ENCODE results near the gene DHRS13. TPM values are rescaled to one million over a fixed set of nuclear protein-coding genes. Genes with fewer than 3 reads are reported as not detected.

Gene DHRS13, protein sequence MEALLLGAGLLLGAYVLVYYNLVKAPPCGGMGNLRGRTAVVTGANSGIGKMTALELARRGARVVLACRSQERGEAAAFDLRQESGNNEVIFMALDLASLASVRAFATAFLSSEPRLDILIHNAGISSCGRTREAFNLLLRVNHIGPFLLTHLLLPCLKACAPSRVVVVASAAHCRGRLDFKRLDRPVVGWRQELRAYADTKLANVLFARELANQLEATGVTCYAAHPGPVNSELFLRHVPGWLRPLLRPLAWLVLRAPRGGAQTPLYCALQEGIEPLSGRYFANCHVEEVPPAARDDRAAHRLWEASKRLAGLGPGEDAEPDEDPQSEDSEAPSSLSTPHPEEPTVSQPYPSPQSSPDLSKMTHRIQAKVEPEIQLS
- 5.5 and 6.5 TPM in 2 replicates for total RNA-seq

DNA sequence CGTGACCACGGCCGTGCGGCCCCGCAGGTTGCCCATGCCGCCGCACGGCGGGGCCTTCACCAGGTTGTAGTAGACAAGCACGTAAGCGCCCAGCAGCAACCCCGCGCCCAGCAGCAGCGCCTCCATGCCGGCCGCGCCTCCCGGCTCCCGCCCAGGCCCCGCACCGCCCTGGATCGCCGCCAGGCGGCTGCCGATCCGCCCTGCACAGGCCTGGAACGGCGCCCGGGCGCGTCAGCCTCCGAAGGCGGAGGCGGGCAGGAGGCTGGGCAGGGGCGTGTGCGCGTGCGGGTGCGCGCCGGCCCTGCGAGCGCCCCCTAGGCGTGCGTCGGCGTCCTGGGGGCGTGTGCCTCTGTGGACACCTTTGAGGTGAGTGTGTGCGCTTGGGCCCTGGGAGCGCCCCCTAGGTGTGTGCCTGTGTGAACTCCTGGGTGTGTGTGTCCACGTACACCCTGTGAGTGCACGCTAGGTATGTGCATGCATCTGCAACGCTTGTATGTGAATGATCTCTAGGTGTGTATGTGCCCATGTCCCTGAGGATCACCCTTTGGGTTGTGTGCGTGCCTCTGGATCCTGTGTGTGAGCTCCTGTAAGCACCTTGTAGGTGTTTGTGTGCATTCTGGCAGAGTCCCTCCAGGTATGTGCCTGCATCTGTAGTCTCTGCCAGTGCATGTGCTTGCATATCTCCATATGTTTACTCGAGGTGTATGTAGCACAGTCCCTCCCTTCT is at the start of gene DHRS13:
DHRS13 (minus strand) TSS at position 261 of the 727 bp plus-strand sequence; CDS start at position 126, 135 bp downstream.

GRCh38 chr17:28951428-28951990 is 48.6 kb upstream of the DHRS13 start, which contains the start of gene PHF12:
PHF12 (minus strand) TSS chr17:28951518; CDS start chr17:28950960, 558 bp downstream.

GRCh38 chr17:28896884-28897768 is 5.8 kb downstream of the DHRS13 start, which contains the start of gene FLOT2:
FLOT2 (minus strand) TSS chr17:28897733; CDS start chr17:28897574, 159 bp downstream.

DNA sequence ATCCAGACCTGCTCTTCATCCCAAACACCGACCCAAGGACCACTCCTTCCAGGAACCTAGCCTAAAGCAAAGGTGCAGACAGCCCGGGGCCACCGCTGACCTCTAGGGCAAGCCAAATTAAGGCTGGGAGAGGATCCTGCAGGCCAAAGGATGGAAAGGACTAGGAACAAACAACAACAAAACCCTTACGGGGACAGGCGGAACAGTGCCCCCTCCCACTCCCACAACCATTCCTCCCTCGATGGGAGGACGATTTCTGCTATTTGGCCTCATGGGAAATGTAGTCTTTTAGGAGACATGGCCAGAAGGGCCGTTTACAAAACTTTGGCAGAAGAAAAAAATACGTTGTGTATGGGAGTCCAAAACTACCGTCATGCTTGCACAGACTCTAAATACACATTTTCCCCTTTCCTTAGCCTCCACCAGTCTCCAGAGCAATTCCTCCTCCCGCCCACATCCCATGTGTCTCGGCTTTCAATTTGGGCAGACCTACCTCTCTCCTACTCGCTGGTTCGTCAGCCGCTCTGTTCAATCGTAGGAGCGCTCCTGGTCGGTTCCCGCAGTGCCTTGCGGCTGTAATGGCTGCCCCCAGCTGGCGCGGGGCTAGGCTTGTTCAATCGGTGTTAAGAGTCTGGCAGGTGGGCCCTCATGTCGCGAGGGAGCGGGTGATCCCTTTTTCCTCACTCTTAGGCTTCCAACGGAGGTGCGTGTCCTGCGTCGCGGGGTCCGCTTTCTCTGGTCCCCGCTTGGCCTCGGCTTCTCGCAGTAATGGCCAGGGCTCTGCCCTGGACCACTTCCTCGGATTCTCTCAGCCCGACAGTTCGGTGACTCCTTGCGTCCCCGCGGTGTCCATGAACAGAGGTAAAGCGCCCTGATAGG is 48.2 kb downstream of the DHRS13 start, which contains the start of gene ERAL1:
ERAL1 (plus strand) TSS at position 560 of the 879 bp plus-strand sequence; CDS start at position 579, 19 bp downstream.

Other genes with a start within 250 kb of the DHRS13 start
- gene SDF2, start 241.2 kb downstream of the DHRS13 start, total RNA-seq = 42.4 and 79.6 TPM in 2 replicates
- gene SUPT6H, start 240.9 kb downstream of the DHRS13 start, total RNA-seq = 50.8 and 79.7 TPM in 2 replicates
- gene PROCA1, start 191.2 kb downstream of the DHRS13 start, total RNA-seq = 1.2 and 1.4 TPM in 2 replicates
- gene RAB34, start 185.2 kb downstream of the DHRS13 start, total RNA-seq = 133 and 148 TPM in 2 replicates
- 588 and 599 TPM in 2 replicates for gene RPL23A, start 183.1 kb downstream of the DHRS13 start, total RNA-seq
- gene TLCD1, start 176.8 kb downstream of the DHRS13 start, total RNA-seq = 5.3 and 5.9 TPM in 2 replicates
- gene NEK8, start 174.3 kb downstream of the DHRS13 start, total RNA-seq = 1.5 and 2.7 TPM in 2 replicates
- gene TRAF4, start 159.1 kb downstream of the DHRS13 start, total RNA-seq = 33.3 and 33.5 TPM in 2 replicates
- gene FAM222B, start 60.3 kb downstream of the DHRS13 start, total RNA-seq = 4.2 and 10.1 TPM in 2 replicates
- 24.9 and 28.5 TPM in 2 replicates for gene ERAL1, start 48.1 kb downstream of the DHRS13 start, total RNA-seq
- 30.0 and 42.8 TPM in 2 replicates for gene FLOT2, start 5.3 kb downstream of the DHRS13 start, total RNA-seq
- 10.7 and 25.1 TPM in 2 replicates for gene PHF12, start 48.4 kb upstream of the DHRS13 start, total RNA-seq
- gene SEZ6, start 103.0 kb upstream of the DHRS13 start, total RNA-seq = not detected in 2 replicates
- gene PIPOX, start 140.1 kb upstream of the DHRS13 start, total RNA-seq = 1.5 and 1.7 TPM in 2 replicates

All from smooth muscle cell of the umbilical artery (primary cell).